SK-N-SH treated with all-trans-retinoic acid at 6 μM for 48 hours (cell line): ENCODE data around the gene PHKA1.

Source experiments
- ATAC-seq: fragments of 200-7000 bp; cut with Tn5 transposase; 3 replicates; pipeline ENCODE4 v1.9.1; 2020; ENCODE audit warnings: mild to moderate bottlenecking, moderate library complexity
- ARNTL ChIP-seq: fragments of 450-650 bp; formaldehyde crosslinking; IDR thresholded peaks from 2 replicates; pipeline ENCODE4 v1.5.0; 2020; ENCODE audit warnings: low read depth, mild to moderate bottlenecking, moderate library complexity, borderline replicate concordance
- BACH2 ChIP-seq: fragments of 250-450 bp; sonication (Bioruptor Pico); IDR thresholded peaks from 2 replicates; pipeline ENCODE4 v1.9.0; 2021; ENCODE audit warnings: mild to moderate bottlenecking, borderline replicate concordance
- ESRRG ChIP-seq: fragments of 250-450 bp; sonication (Bioruptor Pico); IDR thresholded peaks from 2 replicates; pipeline ENCODE4 v1.6.1; 2021; ENCODE audit warnings: mild to moderate bottlenecking
- GLIS3 ChIP-seq: fragments of 250-450 bp; sonication (Bioruptor Pico); IDR thresholded peaks from 2 replicates; pipeline ENCODE4 v1.5.0; 2020; ENCODE audit warnings: mild to moderate bottlenecking, moderate library complexity
- ISL1 ChIP-seq: fragments of 250-450 bp; sonication (Bioruptor Pico); IDR thresholded peaks from 2 replicates; pipeline ENCODE4 v2.1.2; 2022; ENCODE audit warnings: mild to moderate bottlenecking, moderate library complexity
- OSR1 ChIP-seq: fragments of 250-450 bp; sonication (Bioruptor Pico); IDR thresholded peaks from 2 replicates; pipeline ENCODE4 v1.8.0; 2022; ENCODE audit warnings: moderate library complexity, mild to moderate bottlenecking, inconsistent platforms
- PPARA ChIP-seq: fragments of 250-450 bp; sonication (Bioruptor Pico); IDR thresholded peaks from 2 replicates; pipeline ENCODE4 v1.5.0; 2020; ENCODE audit warnings: mild to moderate bottlenecking, borderline replicate concordance
- RARB ChIP-seq: fragments of 250-450 bp; sonication (Bioruptor Pico); IDR thresholded peaks from 2 replicates; pipeline ENCODE4 v1.8.0; 2021; ENCODE audit warnings: mild to moderate bottlenecking, moderate library complexity
- SNAI2 ChIP-seq: fragments of 250-450 bp; sonication (Bioruptor Pico); IDR thresholded peaks from 2 replicates; pipeline ENCODE4 v1.5.0; 2020; ENCODE audit warnings: mild to moderate bottlenecking, moderate library complexity
- TCF4 ChIP-seq: fragments of 250-450 bp; sonication (Bioruptor Pico); IDR thresholded peaks from 2 replicates; pipeline ENCODE4 v1.8.0; 2021; ENCODE audit warnings: mild to moderate bottlenecking, moderate library complexity, borderline replicate concordance
- TOX ChIP-seq: fragments of 250-450 bp; sonication (Bioruptor Pico); IDR thresholded peaks from 2 replicates; pipeline ENCODE4 v1.8.0; 2021; ENCODE audit warnings: mild to moderate bottlenecking, moderate library complexity, borderline replicate concordance
- ZC3H10 ChIP-seq: fragments of 250-450 bp; sonication (Bioruptor Pico); IDR thresholded peaks from 2 replicates; pipeline ENCODE4 v1.5.1; 2021; ENCODE audit warnings: mild to moderate bottlenecking, moderate library complexity
- ZFP3 ChIP-seq: fragments of 250-450 bp; sonication (Bioruptor Pico); IDR thresholded peaks from 2 replicates; pipeline ENCODE4 v1.5.0; 2020; ENCODE audit warnings: mild to moderate bottlenecking, moderate library complexity
- ZFP30 ChIP-seq: fragments of 450-650 bp; formaldehyde crosslinking; IDR thresholded peaks from 2 replicates; pipeline ENCODE4 v1.5.0; 2022; ENCODE audit warnings: mild to moderate bottlenecking, moderate library complexity
- ZNF565 ChIP-seq: fragments of 450-650 bp; formaldehyde crosslinking; conservative IDR thresholded peaks from 2 replicates; pipeline ENCODE4 v1.5.0; 2020; ENCODE audit warnings: low read depth, mild to moderate bottlenecking, moderate library complexity
- ZNF70 ChIP-seq: fragments of 450-650 bp; formaldehyde crosslinking; IDR thresholded peaks from 2 replicates; pipeline ENCODE4 v1.5.0; 2020; ENCODE audit warnings: mild to moderate bottlenecking, moderate library complexity
- TF ChIP-seq, protein P1 (sequence below): fragments of 250-450 bp; sonication (Bioruptor Pico); IDR thresholded peaks from 2 replicates; pipeline ENCODE4 v1.5.0; 2020; ENCODE audit warnings: mild to moderate bottlenecking, moderate library complexity
- TF ChIP-seq, protein P2 (sequence below): fragments of 250-450 bp; sonication (Bioruptor Pico); IDR thresholded peaks from 2 replicates; pipeline ENCODE4 v1.5.1; 2021; ENCODE audit warnings: mild to moderate bottlenecking, moderate library complexity
- TF ChIP-seq, protein P3 (sequence below): fragments of 250-450 bp; sonication (Bioruptor Pico); IDR thresholded peaks from 2 replicates; pipeline ENCODE4 v1.5.1; 2020; ENCODE audit warnings: low read depth, mild to moderate bottlenecking, moderate library complexity
- TF ChIP-seq, protein P4 (sequence below): fragments of 250-450 bp; sonication (Bioruptor Pico); IDR thresholded peaks from 2 replicates; pipeline ENCODE4 v1.8.0; 2021; ENCODE audit warnings: low read depth, mild to moderate bottlenecking, moderate library complexity, borderline replicate concordance

The PHKA1 gene

DNA sequence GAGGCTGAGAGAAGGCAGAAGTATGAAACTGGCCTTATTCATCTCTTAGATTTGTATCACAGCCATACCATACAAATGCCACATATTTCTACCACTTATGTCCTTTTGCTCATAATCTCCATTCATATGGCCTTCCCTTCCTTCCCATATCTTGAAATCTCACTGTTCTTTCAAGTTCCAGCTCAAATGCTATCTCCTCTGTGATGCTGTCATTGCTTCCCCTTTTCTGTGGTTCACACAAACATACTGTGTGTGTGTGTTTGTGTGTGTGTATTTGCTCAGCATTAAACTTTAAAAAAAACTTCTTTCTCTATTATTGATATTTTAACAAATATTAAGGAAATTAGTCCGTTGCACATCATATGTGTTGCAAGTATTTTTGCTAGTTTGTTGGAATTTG, 26.7 kb downstream of the PHKA1 start:
- no peak for ATAC-seq
- TF ChIP-seq, protein P1, sequence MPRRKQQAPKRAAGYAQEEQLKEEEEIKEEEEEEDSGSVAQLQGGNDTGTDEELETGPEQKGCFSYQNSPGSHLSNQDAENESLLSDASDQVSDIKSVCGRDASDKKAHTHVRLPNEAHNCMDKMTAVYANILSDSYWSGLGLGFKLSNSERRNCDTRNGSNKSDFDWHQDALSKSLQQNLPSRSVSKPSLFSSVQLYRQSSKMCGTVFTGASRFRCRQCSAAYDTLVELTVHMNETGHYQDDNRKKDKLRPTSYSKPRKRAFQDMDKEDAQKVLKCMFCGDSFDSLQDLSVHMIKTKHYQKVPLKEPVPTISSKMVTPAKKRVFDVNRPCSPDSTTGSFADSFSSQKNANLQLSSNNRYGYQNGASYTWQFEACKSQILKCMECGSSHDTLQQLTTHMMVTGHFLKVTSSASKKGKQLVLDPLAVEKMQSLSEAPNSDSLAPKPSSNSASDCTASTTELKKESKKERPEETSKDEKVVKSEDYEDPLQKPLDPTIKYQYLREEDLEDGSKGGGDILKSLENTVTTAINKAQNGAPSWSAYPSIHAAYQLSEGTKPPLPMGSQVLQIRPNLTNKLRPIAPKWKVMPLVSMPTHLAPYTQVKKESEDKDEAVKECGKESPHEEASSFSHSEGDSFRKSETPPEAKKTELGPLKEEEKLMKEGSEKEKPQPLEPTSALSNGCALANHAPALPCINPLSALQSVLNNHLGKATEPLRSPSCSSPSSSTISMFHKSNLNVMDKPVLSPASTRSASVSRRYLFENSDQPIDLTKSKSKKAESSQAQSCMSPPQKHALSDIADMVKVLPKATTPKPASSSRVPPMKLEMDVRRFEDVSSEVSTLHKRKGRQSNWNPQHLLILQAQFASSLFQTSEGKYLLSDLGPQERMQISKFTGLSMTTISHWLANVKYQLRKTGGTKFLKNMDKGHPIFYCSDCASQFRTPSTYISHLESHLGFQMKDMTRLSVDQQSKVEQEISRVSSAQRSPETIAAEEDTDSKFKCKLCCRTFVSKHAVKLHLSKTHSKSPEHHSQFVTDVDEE (CRISPR knock-in tag): no peak
- TF ChIP-seq ISL1 (CRISPR knock-in tag) (no peak), SNAI2 (no peak), BACH2 (CRISPR knock-in tag) (no peak), TOX (CRISPR knock-in tag) (no peak), OSR1 (CRISPR knock-in tag) (no peak), GLIS3 (CRISPR knock-in tag) (no peak), ZC3H10 (CRISPR knock-in tag) (no peak)
- TF ChIP-seq, protein P2, sequence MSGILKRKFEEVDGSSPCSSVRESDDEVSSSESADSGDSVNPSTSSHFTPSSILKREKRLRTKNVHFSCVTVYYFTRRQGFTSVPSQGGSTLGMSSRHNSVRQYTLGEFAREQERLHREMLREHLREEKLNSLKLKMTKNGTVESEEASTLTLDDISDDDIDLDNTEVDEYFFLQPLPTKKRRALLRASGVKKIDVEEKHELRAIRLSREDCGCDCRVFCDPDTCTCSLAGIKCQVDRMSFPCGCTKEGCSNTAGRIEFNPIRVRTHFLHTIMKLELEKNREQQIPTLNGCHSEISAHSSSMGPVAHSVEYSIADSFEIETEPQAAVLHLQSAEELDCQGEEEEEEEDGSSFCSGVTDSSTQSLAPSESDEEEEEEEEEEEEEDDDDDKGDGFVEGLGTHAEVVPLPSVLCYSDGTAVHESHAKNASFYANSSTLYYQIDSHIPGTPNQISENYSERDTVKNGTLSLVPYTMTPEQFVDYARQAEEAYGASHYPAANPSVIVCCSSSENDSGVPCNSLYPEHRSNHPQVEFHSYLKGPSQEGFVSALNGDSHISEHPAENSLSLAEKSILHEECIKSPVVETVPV (CRISPR knock-in tag): no peak

DNA sequence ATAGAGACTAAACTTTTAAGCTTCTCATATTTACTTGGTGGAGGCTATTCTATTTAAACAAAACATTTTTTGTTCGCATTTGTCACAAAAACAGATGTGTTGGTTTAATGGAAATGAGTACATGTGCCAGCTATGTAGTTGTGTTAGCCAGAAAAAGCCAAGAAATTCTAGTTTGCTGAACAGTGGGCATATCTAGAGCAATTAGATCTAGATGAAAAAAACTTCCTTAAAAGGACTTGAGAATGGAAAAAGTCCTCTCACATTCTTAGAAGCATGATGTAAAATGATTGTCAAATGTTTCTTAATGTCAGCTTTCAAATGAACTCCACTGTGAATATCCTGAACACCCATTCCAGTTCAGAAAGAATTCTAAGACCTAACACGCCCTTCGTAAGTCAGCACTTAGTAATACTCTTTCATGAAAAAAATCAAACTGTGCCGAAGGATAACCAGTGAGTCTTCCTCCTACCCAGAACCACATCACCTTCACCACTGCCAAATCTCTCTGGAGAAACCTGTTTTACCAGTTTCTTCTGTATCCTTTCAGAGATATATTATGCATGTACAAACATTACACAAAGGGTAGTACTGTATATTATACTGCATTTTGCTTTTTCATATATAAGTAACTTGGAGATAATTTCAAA, 28.2 kb downstream of the PHKA1 start:
- TF ChIP-seq SNAI2 (no peak), ESRRG (CRISPR knock-in tag) (no peak), ZFP30 (CRISPR knock-in tag) (no peak), TCF4 (CRISPR knock-in tag) (no peak), OSR1 (CRISPR knock-in tag) (no peak), ZFP3 (CRISPR knock-in tag) (no peak), PPARA (CRISPR knock-in tag) (no peak), ARNTL (no peak), RARB (CRISPR knock-in tag) (no peak), ZC3H10 (CRISPR knock-in tag) (no peak), GLIS3 (CRISPR knock-in tag) (no peak), ZNF70 (CRISPR knock-in tag) (no peak), ZNF565 (no peak)
- TF ChIP-seq, protein P2 (CRISPR knock-in tag): no peak
- TF ChIP-seq, protein P3, sequence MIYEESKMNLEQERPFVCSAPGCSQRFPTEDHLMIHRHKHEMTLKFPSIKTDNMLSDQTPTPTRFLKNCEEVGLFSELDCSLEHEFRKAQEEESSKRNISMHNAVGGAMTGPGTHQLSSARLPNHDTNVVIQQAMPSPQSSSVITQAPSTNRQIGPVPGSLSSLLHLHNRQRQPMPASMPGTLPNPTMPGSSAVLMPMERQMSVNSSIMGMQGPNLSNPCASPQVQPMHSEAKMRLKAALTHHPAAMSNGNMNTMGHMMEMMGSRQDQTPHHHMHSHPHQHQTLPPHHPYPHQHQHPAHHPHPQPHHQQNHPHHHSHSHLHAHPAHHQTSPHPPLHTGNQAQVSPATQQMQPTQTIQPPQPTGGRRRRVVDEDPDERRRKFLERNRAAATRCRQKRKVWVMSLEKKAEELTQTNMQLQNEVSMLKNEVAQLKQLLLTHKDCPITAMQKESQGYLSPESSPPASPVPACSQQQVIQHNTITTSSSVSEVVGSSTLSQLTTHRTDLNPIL (CRISPR knock-in tag): no peak
- TF ChIP-seq, protein P1 (CRISPR knock-in tag): no peak
- no peak for ATAC-seq

DNA sequence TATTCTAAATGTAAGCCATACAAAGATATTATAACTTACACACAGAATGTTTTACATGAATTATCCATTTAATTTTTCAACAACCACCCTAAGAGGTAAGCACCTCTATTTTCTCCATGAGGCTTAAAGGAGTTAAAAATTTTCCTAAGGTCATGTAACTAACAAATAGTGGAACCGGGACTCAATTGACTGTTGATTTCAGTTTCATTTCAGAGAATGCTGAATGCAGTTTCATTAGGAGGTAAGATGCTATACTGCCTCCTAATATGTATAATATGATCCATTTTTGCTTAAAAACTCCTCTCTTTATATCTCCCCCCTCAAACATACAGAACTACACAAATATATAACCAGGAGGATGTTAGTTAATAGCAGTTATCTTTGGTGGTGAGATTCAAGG, 29.1 kb downstream of the PHKA1 start:
- ATAC-seq: no peak
- TF ChIP-seq, protein P4, sequence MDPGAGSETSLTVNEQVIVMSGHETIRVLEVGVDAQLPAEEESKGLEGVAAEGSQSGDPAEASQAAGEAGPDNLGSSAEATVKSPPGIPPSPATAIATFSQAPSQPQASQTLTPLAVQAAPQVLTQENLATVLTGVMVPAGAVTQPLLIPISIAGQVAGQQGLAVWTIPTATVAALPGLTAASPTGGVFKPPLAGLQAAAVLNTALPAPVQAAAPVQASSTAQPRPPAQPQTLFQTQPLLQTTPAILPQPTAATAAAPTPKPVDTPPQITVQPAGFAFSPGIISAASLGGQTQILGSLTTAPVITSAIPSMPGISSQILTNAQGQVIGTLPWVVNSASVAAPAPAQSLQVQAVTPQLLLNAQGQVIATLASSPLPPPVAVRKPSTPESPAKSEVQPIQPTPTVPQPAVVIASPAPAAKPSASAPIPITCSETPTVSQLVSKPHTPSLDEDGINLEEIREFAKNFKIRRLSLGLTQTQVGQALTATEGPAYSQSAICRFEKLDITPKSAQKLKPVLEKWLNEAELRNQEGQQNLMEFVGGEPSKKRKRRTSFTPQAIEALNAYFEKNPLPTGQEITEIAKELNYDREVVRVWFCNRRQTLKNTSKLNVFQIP (CRISPR knock-in tag): no peak
- TF ChIP-seq ISL1 (CRISPR knock-in tag) (no peak), ZFP30 (CRISPR knock-in tag) (no peak), TCF4 (CRISPR knock-in tag) (no peak), ESRRG (CRISPR knock-in tag) (no peak), TOX (CRISPR knock-in tag) (no peak)
- TF ChIP-seq, protein P3 (CRISPR knock-in tag): no peak
